Thoracic aorta (tissue), 2 donors: Measurements from ENCODE around the gene ACTRT1. TPM values are rescaled to one million over a fixed set of nuclear protein-coding genes. Genes with fewer than 3 reads are reported as not detected.

ENCODE experiments used
- ATAC-seq: fragments of 150-250 bp; one replicate; pipeline ENCODE4 v1.8.0; 2017; ENCODE audit warnings: low read depth; ENCODE audit not compliant: insufficient number of reproducible peaks, low FRiP score
- DNase-seq: peaks from one replicate; pipeline ENCODE4 v3.0.0-alpha.2; 2020; ENCODE audit warnings: low spot score
- H3K27ac ChIP-seq, 2 donors: fragments of 200-600 bp; sonication (generic); 1 replicate in 1 of 2; 2 replicates in 1 of 2; pipeline ENCODE4 v1.5.1; 2016; ENCODE audit warnings: mild to moderate bottlenecking in 2 of 2, moderate library complexity in 2 of 2
- H3K27me3 ChIP-seq: fragments of 200-600 bp; sonication (generic); replicated peaks from 2 replicates; pipeline ENCODE4 v1.6.0; 2016; ENCODE audit warnings: mild to moderate bottlenecking; ENCODE audit not compliant: insufficient read depth
- H3K36me3 ChIP-seq: fragments of 200-600 bp; sonication (generic); one replicate; pipeline ENCODE4 v1.5.1; 2016
- H3K4me1 ChIP-seq, 2 donors: fragments of 200-600 bp; sonication (generic); 1 replicate in 1 of 2; 2 replicates in 1 of 2; pipeline versions ENCODE4 v1.5.1 to v1.6.0; 2016; ENCODE audit warnings: low read depth in 2 of 2, mild to moderate bottlenecking in 1 of 2; ENCODE audit not compliant: control insufficient read depth in 1 of 2
- H3K4me3 ChIP-seq: fragments of 200-600 bp; sonication (generic); 2 replicates; pipeline ENCODE4 v1.5.1; 2016; ENCODE audit warnings: mild to moderate bottlenecking
- H3K9me3 ChIP-seq: fragments of 200-600 bp; sonication (generic); 2 replicates; pipeline ENCODE4 v1.5.1; 2016
- total RNA-seq, 2 donors: library from RNA; depleted of rRNA; stranded (reverse); fragments of >200 nt; gene quantifications; one replicate each; pipeline versions ENCODE4 v1.1.0 to v1.2.3, GENCODE V29; 2016
- TF ChIP-seq, protein P1 (sequence below): fragments of 200-600 bp; sonication (generic); IDR thresholded peaks from one replicate; pipeline ENCODE4 v1.5.1; 2019; ENCODE audit warnings: antibody characterized with exemption

The ACTRT1 gene
- total RNA-seq, result not detected

DNA sequence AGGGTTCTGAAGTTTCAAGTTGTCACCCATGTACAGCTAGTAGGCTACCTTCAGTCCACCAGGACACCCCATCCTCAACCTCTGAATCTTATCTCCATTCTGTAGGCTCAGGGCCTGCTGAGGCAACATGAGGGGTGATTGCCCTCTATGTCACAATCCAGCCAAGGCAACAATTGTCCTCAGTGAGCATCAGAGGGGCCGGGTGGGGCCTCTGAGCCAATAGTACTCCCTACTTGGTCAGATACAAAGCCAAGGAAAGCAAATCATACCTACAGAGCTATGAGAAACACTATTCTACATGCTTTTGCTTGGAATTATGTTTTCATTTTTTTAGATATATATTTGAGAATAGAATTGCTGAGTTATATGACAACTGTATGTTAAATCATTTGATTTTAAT lies at the start of gene ACTRT1:
Gene ACTRT1 (minus strand): TSS at position 101 of the 400 bp plus-strand sequence. CDS start 197 bp downstream, outside the sequence.
- Histone ChIP-seq H3K4me3 (no peak within 1 kb of the TSS), H3K27ac (no peak within 1 kb of the TSS), H3K27me3 (no peaks in the 10 kb centered on the region), H3K9me3 (no peaks in the 10 kb centered on the region), H3K36me3 (no peaks in the 10 kb centered on the region), H3K4me1 (no peaks in the 10 kb centered on the region)
- ATAC-seq, result no peak
- TF ChIP-seq, protein P1, sequence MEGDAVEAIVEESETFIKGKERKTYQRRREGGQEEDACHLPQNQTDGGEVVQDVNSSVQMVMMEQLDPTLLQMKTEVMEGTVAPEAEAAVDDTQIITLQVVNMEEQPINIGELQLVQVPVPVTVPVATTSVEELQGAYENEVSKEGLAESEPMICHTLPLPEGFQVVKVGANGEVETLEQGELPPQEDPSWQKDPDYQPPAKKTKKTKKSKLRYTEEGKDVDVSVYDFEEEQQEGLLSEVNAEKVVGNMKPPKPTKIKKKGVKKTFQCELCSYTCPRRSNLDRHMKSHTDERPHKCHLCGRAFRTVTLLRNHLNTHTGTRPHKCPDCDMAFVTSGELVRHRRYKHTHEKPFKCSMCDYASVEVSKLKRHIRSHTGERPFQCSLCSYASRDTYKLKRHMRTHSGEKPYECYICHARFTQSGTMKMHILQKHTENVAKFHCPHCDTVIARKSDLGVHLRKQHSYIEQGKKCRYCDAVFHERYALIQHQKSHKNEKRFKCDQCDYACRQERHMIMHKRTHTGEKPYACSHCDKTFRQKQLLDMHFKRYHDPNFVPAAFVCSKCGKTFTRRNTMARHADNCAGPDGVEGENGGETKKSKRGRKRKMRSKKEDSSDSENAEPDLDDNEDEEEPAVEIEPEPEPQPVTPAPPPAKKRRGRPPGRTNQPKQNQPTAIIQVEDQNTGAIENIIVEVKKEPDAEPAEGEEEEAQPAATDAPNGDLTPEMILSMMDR, result no peak
- DNase-seq, result no peak

GRCh38 chrX:128078545-128078944 lies 26.3 kb upstream of the ACTRT1 start:
- H3K4me3 ChIP-seq, result no peak overlapping the region
- no peak for ATAC-seq
- TF ChIP-seq, protein P1, result no peak

GRCh38 chrX:128057421-128057820 lies 5.2 kb upstream of the ACTRT1 start:
- Histone ChIP-seq H3K9me3 (no peaks in the 10 kb centered on the region), H3K27me3 (no peaks in the 10 kb centered on the region), H3K27ac (no peak overlapping the region), H3K4me1 (no peaks in the 10 kb centered on the region), H3K4me3 (no peak overlapping the region), H3K36me3 (no peaks in the 10 kb centered on the region)
- no peak for ATAC-seq
- TF ChIP-seq, protein P1, result no peak
- DNase-seq, result no peak

More at GRCh38 chrX:128078545-128078944, 26.3 kb upstream of the ACTRT1 start:
- no peaks in the 10 kb centered on the region for H3K9me3 ChIP-seq
- H3K27me3 ChIP-seq, result no peaks in the 10 kb centered on the region
- DNase-seq, result no peak
- no peak overlapping the region for H3K27ac ChIP-seq
- no peaks in the 10 kb centered on the region for H3K36me3 ChIP-seq
- no peaks in the 10 kb centered on the region for H3K4me1 ChIP-seq

- ATAC-seq (no peak), DNase-seq (no peak)
- H3K27ac ChIP-seq, result no peak overlapping the region
- no peak overlapping the region for H3K4me3 ChIP-seq
- H3K27me3 ChIP-seq, result no peaks in the 10 kb centered on the region
- H3K4me1 ChIP-seq, result no peaks in the 10 kb centered on the region
- TF ChIP-seq, protein P1, result no peak
- no peaks in the 10 kb centered on the region for H3K9me3 ChIP-seq
- H3K36me3 ChIP-seq, result no peaks in the 10 kb centered on the region
These were observed 677 bp downstream of the ACTRT1 start for GRCh38 chrX:128051526-128051925.

DNA sequence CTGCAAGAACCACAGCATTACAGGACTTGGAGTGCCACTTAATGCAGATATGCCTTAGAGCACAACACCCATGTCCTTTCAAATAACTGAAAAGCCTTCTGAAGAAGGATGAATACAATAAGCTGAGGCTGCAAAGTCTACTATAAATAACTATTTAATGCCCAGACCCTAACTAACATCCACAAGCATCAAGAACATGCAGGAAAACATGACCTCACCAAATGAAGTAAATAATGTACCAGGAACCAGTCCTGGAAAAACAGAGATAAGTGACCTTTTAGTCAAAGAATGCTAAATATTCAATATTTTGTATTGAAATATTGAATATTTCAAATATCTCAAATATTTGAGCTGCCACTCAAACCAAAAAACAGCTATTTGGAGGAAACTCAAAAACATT lies 16.9 kb downstream of the ACTRT1 start:
- Histone ChIP-seq H3K36me3 (no peaks in the 10 kb centered on the region), H3K27me3 (no peaks in the 10 kb centered on the region), H3K27ac (no peak overlapping the region), H3K4me1 (no peaks in the 10 kb centered on the region), H3K9me3 (no peaks in the 10 kb centered on the region), H3K4me3 (no peak overlapping the region)
- TF ChIP-seq, protein P1, result no peak
- no peak for ATAC-seq
- DNase-seq, result no peak
